ENCODE data around the gene KISS1. TPM values are rescaled to one million over a fixed set of nuclear protein-coding genes. Genes with fewer than 3 reads are reported as not detected.

KISS1 gene
- total RNA-seq, 2 donors from 2014 or later: not detected

- DNase-seq (peak in 1 of 4 donors; percentile 34), ATAC-seq (peak; percentile 19)
- TF ChIP-seq POLR2A (IDR thresholded peaks at IDR 0.05) (peak in 1 of 3 donors; percentile 35), CTCF (IDR thresholded peaks at IDR 0.05) (no peak)
- WGBS, 2 donors: 35 to 45% methylated on average over 19 to 23 of the region's 25 CpGs
- no peaks in the 10 kb centered on the region for H3K27me3 ChIP-seq
- H3K4me3 ChIP-seq: peak overlapping the region in 1 of 2 donors; percentile 45
- peak overlapping the region; percentile 13 to 76 (median 56) for H3K27ac ChIP-seq
- intact Hi-C loops (cut with DNase I): no loop called here
- no peaks in the 10 kb centered on the region for H3K9me3 ChIP-seq
- H3K4me1 ChIP-seq: peaks cover 23% of the 10 kb centered on the region
- no peaks in the 10 kb centered on the region for H3K36me3 ChIP-seq (replicated peaks in 1 of 2; ENCODE audit: insufficient read depth in 1 of 2, low read depth in 2 of 2)
Measured at GRCh38 chr1:204152310-204153044, 43.8 kb downstream of the KISS1 start.

GRCh38 chr1:204151552-204152309 is 44.6 kb downstream of the KISS1 start, which contains the start of gene ETNK2:
Gene ETNK2, minus strand, starts transcription at chr1:204152044. Its CDS starts 192 bp downstream, at chr1:204151852.
- Histone ChIP-seq H3K4me1 (peaks cover 23% of the 10 kb centered on the region), H3K27me3 (no peaks in the 10 kb centered on the region), H3K27ac (peak within 1 kb of the TSS; percentile 39 to 76 (median 61)), H3K9me3 (no peaks in the 10 kb centered on the region), H3K36me3 (replicated peaks in 1 of 2; ENCODE audit: insufficient read depth in 1 of 2, low read depth in 2 of 2) (no peaks in the 10 kb centered on the region), H3K4me3 (peak within 1 kb of the TSS; percentile 48 to 68)
- peak; percentile 67 for ATAC-seq
- WGBS, 2 donors: 0 to 1% methylated on average over 6 to 62 of the region's 94 CpGs
- peak; percentile 61 to 70 (median 68) for DNase-seq
- no peak for TF ChIP-seq CTCF (IDR thresholded peaks at IDR 0.05)
- no peak for TF ChIP-seq POLR2A (IDR thresholded peaks at IDR 0.05)
- intact Hi-C loops (cut with DNase I): no loop called here

GRCh38 chr1:204150702-204151551 is 45.4 kb downstream of the KISS1 start:
- H3K4me1 ChIP-seq: peaks cover 23% of the 10 kb centered on the region
- ATAC-seq (peak; percentile 26), DNase-seq (peak in 3 of 4 donors; percentile 23 to 48 (median 37))
- no peaks in the 10 kb centered on the region for H3K27me3 ChIP-seq
- intact Hi-C loops (cut with DNase I): no loop called here
- 29 to 70% methylated on average over 5 to 32 of the region's 33 CpGs for WGBS, 2 donors
- H3K9me3 ChIP-seq: no peaks in the 10 kb centered on the region
- no peaks in the 10 kb centered on the region for H3K36me3 ChIP-seq (replicated peaks in 1 of 2; ENCODE audit: insufficient read depth in 1 of 2, low read depth in 2 of 2)
- H3K4me3 ChIP-seq: peak overlapping the region; percentile 48 to 68
- peak overlapping the region; percentile 39 to 76 (median 61) for H3K27ac ChIP-seq
- no peak for TF ChIP-seq CTCF (IDR thresholded peaks at IDR 0.05)
- no peak for TF ChIP-seq POLR2A (IDR thresholded peaks at IDR 0.05)

- intact Hi-C loops (cut with DNase I): no loop called here
- ATAC-seq (no peak), DNase-seq (peak in 3 of 4 donors; percentile 28 to 64 (median 45))
- WGBS, 2 donors: 81 to 83% methylated on average over 3 to 16 of the region's 16 CpGs
- TF ChIP-seq POLR2A (IDR thresholded peaks at IDR 0.05): no peak
- H3K4me3 ChIP-seq: no peak overlapping the region
- H3K27me3 ChIP-seq: no peaks in the 10 kb centered on the region
- no peaks in the 10 kb centered on the region for H3K36me3 ChIP-seq (replicated peaks in 1 of 2; ENCODE audit: insufficient read depth in 1 of 2, low read depth in 2 of 2)
- no peaks in the 10 kb centered on the region for H3K9me3 ChIP-seq
- H3K4me1 ChIP-seq: peaks cover 27% of the 10 kb centered on the region
- H3K27ac ChIP-seq: peak overlapping the region in 1 of 4 donors; percentile 50
Measured at GRCh38 chr1:204149635-204150565, 46.4 kb downstream of the KISS1 start.

All from body of pancreas (tissue), 4 donors.